ENCODE results near the gene CUTC.

GRCh38 chr10:99761365-99761764 is 29.3 kb downstream of the CUTC start:
- TF ChIP-seq CTCF (conservative IDR thresholded peaks at IDR 0.05; ENCODE audit: low read length) (no peak), EZH2phosphoT487 (IDR thresholded peaks at IDR 0.05; ENCODE audit: borderline replicate concordance) (no peak)

Data from Loucy (cell line).